HG03342 (cell line): ENCODE results near the gene PRRC1.
A peak's percentile ranks its signal among the peaks of the same experiment; 100 is the strongest.

ENCODE experiments used
- ATAC-seq: cut with Tn5 transposase; IDR thresholded peaks from one replicate; pipeline ENCODE4 v1.9.1; 2021; ENCODE audit warnings: mild to moderate bottlenecking, moderate library complexity; ENCODE audit not compliant: unreplicated experiment

The PRRC1 gene

DNA sequence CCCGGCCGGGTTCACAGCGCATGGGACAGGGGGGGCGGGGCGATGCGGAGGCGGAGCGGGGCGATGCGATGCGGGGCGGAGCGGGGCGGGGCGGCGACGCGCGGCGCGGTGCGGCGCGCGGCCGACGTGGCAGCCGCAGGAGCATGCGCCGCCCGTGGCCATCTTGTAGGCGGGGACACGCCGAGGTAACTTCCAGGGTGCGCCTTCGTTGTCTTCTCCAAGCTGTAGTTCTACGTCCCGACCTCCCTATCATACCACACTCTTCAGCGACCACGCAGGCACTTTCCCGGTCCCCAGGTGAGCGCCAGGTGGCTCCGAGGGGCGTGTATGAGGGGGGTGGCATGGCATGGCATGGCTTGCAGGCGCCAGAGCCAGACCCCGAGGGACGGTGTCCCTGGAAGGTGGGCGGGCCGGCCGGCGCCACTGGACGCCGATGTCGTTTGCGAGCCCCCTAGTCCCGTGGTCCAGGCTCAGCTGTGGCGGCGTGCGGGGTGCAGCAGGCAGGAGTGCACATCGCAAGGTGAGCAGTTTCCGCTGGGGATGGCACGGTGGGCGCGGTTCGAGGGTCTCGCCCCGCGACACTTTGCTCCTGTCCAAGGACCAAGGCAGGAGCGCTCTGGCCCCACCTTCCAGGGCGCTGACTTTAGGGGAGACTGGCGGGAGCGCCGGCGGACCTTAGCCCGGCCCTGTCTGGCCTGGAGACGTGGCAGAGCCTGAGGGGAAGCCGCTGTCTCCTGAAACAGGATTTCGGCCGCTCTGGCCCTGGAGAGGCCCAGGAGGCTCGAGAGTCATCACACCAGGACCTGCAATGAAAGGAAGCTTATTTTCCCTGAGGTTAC is at the start of gene PRRC1:
TSS of gene PRRC1 (plus strand) at position 161 of the 839 bp plus-strand sequence. CDS start 5,840 bp downstream, outside the sequence.
- peak; percentile 93 for ATAC-seq

GRCh38 chr5:127471211-127471610 is 46.2 kb upstream of the PRRC1 start:
- ATAC-seq = no peak

DNA sequence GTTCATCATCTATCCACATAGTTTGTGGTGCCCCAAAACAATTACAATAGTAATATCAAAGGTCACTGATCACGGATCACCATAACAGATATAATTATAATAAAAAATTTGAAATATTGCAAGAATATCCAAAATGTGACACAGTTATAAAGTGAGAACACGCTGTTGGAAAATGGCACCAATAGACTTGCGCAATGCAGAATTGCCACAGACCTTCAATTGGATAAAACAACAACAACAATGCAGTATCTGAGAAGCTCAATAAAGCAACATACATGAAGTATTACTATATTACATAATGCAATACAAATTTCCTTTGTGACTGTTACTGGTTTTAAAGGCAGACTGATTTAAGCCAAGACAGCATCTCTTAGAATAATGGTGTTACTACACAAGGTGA is 44.7 kb upstream of the PRRC1 start:
- ATAC-seq = no peak

GRCh38 chr5:127486471-127486870 is 31.0 kb upstream of the PRRC1 start:
- ATAC-seq = no peak

DNA sequence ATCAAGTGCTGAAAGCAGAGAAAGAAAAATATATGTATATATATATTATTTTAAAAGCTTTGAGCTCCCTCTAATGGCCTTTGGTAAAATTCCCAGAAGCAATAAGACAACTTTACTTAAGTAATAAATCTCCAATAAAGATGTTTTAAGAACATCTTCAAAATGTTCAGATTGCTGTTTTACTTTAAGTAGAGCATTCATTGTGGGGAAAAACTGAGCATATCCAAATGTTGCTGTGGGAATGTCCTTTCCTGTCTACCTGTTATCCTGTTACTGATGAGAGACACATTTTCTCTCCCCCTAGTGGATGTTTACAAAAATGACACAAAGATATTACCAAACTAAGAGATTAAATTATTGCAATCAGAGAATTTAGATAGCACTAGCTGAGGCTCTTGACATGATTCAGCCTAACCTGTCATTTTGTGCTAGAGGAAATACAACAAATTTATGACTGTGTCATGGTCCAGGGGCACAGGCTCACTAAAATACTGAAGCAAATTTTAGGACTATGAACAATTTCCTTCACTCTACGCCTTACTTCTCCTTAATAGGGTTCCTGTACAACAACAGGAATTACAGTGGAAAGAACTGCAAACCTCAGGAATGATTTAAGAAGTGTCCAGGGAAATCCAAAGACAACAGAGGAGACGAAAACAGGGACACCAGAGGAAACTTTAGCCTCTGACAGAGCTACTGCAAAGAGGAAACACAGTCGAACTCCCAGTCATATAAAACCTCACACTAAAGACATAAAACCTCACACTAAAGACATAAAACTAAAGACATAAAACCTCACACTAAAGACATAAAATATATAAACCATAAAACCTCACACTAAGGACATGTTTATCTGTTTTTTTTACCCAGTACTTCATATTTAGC is 24.3 kb upstream of the PRRC1 start:
- ATAC-seq = peak; percentile 84

- ATAC-seq = no peak
Observed at GRCh38 chr5:127498548-127498947, 18.9 kb upstream of the PRRC1 start.

DNA sequence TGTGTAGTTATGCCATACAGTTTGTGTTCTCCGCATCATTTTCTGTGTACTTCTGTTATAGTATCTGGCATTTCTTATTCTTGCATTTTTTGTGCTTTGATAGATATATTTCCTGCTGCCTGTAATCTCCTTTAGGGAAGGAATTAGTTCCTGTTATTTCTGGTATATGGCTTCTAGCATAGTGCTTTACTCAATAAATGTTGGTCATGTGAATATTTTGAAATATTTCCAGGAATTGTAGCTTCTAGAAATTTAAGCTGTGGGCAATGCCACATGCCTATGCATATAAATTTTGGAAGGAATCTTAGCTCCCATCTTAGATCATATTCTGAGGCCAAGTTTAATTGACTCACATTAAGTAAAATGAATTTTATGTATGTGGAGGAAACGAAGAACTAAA is 11.5 kb upstream of the PRRC1 start:
- ATAC-seq = no peak

- ATAC-seq = no peak
Observed at GRCh38 chr5:127506616-127507015, 10.8 kb upstream of the PRRC1 start.

DNA sequence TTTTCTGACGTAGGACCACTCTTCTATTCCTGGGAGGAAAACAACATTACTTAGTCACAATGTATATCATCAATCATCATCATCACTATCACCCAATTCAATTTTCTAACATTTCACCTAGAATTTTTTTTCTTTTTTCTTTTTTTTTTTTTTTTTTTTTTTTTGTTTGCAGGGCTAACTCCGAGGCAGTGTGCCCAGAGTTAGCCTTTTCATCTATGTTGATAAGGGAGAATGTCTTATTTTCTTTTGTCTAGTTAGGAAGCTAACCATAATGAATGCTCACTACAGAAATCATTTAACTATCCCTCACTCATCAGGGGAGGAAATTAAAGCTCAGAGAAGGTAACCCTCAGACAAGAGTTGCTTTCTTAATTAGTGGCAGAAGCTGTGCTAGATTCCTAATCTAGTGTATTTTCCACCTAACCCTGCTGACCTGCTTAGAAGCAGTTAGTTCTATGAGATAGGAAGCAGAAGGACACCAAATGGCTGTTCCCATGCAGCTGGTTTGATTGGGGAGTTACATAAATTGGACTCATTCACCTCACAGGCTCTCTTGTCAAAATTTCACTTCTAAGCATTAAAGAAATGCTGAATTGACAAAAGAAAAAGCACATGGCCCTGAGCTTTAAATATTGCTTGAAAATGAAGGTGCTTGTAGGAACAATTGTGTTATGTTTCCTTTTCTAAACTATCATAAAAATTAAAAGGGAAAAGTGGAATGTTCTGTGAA is 8.6 kb upstream of the PRRC1 start:
- no peak for ATAC-seq

DNA sequence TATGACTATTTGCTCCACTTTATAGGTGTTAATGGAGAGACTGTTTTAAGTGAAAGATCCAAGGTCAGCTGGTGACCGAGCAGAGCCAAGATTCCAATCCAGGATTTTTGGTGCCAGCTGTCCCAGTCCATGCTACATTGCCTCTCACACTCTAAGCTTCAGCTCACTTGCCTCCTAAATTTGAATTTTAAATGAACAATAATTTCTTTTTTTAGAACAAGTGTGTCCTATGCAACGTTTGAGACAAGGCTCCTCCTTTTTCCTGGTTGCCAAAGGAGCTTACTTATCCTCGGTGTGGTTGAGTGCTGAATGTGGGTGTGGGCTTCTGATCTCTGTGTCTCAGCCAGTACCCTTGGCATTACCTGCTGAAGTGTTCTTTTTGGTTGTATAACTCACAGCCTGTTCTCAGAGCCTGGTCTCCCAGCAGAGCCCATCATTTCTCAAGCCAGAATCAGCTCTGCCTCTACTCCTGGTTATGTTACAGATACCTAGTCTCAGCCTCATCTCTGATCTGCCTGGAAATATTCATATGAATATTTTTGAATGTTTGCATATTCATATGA is 4.0 kb upstream of the PRRC1 start:
- no peak for ATAC-seq

DNA sequence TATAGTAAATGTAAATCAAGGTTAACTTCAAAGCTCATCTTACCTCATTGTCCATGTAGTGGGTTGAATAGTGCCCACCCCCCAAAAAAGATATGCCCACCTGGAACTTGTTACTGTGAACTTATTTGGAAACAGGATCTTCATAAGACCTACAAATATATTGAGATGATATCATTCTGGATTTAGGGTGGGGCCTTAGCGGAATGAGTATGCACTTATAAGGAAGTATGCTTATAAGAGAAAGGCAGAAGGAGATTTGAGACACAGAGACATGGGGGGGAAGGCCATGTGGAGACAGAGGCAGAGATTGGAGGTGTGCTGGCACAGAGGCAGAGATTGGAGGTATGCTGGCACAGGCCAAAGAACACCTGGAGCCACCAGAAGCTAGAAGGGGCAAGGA is 2.6 kb upstream of the PRRC1 start:
- no peak for ATAC-seq

- no peak for ATAC-seq
Observed at GRCh38 chr5:127515693-127516440, 1.6 kb upstream of the PRRC1 start.

GRCh38 chr5:127517110-127517479 is 345 bp upstream of the PRRC1 start:
- peak; percentile 15 for ATAC-seq

GRCh38 chr5:127518319-127518621 is 830 bp downstream of the PRRC1 start:
- peak; percentile 25 for ATAC-seq

- ATAC-seq = no peak
Observed at GRCh38 chr5:127519527-127519926, 2.1 kb downstream of the PRRC1 start.

DNA sequence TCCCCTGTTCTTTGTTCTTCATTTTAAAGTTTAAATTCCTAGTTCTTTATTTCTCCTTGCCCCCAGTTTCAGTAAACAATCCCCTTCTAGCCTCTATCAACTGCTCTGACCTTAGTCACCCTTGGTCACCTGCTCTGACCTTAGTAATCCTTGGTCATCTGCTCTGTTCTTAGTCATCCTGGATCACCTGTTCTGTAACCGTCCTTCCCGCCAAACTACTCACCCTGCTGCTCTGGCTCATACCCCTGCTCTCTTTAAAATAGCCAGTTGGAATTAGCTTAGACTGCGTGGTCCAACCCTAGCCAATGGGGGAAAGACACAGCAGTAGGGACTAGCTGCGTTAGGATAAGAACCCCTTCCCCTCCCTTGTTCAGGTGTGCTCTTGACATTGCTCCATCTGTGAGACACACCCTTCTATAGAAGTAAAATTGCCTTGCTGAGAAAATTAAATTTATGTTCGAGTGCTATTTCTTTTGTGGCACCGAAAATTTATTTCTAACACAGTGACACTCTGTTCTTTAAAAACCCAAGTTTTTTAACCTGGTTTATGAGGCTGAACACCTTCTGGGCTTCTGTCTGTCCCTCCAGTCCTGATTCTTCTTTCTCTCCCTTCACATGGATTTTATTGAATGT is 3.8 kb downstream of the PRRC1 start:
- ATAC-seq = no peak

DNA sequence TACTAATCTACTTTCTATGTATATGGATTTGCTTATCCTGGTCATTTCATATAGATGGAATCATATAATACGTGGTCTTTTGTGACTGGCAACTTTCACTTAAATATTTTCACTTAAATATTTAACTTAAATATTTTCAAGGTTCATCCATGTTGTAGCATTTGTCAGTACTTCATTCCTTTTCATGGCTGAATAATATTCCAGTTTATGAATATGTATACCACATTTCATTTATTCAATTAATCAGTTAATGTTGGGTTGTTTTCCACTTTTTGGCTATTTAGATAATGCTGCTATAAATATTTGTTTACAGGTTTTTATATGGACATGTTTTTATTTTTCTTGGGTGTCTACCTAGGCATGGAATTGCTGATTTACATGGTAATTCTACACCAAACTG is 7.7 kb downstream of the PRRC1 start:
- no peak for ATAC-seq

DNA sequence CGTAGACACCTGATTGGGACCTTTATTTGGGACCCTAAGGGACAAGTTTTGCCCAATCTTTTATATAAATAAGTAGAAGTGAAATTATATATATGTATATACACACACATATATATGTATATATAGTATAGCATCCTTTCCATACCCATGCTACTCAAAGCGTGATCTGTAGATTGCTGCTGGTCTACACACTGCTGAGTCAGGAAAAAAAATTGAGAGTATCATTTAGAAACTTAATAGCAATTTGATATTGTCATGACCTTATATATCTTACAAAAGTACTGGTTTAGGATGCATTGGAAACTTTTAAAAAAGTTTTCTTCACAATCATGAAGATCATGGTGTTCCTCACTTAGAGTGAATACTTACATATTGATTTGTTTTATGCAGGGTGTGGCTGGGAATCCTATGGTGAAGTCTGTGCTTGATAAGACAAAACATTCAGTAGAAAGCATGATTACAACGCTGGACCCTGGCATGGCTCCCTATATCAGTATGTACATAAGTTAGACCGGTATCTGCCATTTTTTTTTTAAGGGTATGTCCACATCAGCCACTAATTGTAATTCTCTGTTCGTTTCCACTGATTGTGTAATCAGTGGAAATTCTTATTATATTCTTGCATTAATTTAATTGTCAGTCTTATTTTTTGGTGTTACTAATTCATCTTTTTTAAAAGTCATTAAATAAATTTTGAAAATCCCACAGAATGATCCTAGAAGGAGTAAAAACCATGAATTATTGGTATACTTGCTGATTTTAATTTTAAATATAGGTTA is 12.7 kb downstream of the PRRC1 start:
- no peak for ATAC-seq

DNA sequence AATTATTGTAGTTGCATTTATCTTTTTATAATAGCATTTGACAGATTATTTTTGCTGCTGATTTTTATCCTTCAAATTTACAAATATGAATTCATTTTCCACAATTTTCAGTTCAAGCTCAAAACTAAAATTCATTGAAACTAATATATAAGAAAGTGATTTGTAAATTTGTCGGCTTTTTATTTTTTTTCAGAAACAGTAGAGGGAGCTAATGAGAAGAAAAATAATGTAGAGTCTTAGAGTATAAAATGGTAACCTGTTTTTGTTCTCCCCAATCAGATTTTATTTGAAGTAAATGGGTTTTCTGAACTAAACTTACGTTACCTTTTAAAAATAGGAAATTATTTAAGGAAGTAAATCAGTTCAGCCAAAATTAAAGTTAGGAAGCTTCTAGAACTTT is 19.2 kb downstream of the PRRC1 start:
- no peak for ATAC-seq
